Measurements from ENCODE around the gene TMCO4.
"Not testable (repeated sequence)": the region's sequence is repeated elsewhere in the genome, so short reads cannot be mapped to it uniquely, and the experiment has no call there.

Gene TMCO4

GRCh38 chr1:19799230-19800075 lies at the start of gene TMCO4:
Gene TMCO4, minus strand, starts transcription at chr1:19799916. Its CDS starts 19,158 bp downstream, at chr1:19780758.
- DNase-seq, result peak; percentile 29

DNA sequence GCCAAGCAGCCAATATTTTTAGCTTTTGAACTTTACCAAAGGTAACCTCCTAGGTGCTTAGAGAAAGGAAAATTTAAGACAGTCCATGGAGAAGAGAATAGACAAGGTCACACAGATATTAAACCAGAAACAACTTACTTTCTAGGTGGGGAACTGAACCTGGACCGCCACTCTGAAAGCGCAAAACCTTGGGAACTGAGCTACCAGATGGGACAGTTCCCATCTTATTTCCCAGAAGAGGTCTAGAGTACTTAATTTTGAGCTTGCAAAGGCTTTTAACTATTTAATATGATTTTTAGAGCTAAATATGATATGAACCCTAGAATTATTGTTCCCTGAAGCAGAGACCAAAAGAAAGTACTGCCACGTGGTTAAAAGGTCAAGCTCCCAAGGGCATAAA lies 49.6 kb upstream of the TMCO4 start:
- DNase-seq, result not testable (repeated sequence)

DNA sequence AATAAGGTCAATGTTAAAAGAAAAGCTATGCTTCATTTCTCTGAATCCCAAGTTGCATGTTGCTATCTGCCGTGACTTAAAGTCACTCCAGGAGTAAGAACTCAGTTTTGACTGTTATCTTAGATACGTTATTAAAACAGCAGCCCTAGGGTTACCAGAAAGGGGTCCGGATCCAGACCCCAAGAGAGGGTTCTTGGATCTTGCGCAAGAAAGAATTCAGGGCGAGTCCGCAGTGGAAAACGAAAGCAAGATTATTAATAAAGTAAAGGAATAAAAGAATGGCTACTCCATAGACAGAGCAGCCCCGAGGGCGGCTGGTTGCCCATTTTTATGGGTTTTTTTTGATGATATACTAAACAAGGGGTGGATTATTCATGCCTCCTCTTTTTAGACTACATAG lies 47.6 kb upstream of the TMCO4 start:
- DNase-seq, result not testable (repeated sequence)

DNA sequence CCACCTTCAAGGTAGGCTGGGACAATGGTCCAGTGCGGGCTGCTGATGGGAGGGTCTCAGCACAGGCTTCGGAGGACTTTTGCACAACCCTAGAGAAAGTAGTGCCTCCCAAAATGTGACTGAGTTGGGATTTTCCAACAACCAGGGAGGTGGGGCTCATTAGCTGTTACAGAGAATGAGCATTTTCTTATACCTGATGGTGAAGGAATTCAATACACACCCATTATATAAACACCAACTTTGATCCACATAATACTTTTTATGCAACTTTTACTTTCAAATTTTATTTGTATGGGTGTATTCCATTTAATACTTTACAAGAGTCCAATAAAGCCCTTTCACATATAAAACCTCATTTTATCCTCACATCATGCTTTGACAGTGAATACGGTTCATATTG lies 46.6 kb upstream of the TMCO4 start:
- no peak for DNase-seq

DNA sequence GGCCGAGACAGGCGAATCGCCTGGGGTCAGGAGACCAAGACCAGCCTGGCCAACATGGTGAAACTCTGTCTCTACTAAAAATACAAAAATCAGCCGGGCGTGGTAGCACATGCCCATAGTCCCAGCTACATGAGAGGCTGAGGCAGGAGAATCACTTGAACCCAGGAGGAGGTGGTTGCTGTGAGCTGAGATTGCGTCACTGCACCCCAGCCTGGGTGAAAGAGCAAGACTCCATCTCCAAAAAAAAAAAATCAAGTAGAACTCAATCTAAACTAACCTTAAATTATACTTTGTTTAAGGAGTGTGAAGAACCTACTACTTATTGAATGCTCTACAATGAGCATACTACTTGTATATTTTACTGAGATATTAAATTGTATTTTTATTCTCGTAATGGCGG lies 45.8 kb upstream of the TMCO4 start:
- no peak for DNase-seq

DNA sequence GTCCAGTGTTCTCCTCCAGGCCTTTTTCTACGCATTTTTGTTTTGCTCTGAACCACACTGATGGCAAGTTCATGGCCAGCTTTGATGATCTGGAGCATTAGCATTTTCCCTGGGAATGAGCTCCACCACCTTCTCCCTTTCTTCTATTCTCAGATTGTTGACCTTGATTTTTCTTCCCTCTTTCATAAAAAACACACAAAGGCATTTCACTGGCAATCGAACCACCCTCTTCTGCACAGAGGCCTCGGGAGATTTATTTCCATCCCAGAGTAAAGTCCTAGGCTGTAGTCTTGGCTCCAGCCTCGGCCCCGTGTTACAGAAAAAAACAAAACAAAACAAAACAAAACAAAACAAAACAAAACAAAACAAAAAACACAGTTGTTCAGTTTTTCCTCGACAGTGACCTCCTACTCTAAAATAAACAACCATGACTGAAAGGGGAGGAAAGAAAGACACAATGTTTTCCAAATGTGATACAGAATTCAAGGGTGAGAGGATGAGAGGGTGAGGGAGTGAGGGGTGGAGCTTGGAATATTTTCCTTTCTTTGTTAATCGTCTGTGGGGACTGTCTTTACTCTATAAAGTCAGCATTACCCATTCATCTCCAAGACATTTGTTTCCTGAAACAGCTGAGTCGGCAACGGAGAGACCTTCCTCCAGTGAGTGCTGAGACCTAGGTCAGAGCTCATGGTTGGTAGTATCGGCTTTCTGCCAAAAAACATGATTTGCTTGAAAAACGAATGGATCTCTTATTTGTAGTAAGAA lies 45.2 kb upstream of the TMCO4 start:
- no peak for DNase-seq

GRCh38 chr1:19840228-19840627 lies 40.5 kb upstream of the TMCO4 start:
- no peak for DNase-seq

GRCh38 chr1:19837866-19838265 lies 38.1 kb upstream of the TMCO4 start:
- no peak for DNase-seq

DNA sequence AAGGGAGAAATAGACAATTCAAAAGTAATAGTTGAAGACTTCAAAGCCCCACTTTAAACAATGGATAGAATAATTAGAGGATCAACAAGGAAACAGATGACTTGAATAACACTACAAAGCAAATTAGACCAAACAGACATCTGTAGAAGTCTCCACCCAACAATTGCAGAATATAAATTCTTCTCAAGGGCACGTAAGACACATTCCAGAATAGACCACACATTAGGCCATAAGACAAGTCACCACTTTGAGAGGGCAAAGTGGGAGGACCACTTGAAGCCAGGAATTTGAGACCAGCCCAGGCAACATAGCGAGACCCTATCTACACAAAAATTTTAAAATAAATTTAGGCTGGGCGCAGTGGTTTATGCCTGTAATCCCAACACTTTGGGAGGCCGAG lies 35.9 kb upstream of the TMCO4 start:
- DNase-seq, result no peak

DNA sequence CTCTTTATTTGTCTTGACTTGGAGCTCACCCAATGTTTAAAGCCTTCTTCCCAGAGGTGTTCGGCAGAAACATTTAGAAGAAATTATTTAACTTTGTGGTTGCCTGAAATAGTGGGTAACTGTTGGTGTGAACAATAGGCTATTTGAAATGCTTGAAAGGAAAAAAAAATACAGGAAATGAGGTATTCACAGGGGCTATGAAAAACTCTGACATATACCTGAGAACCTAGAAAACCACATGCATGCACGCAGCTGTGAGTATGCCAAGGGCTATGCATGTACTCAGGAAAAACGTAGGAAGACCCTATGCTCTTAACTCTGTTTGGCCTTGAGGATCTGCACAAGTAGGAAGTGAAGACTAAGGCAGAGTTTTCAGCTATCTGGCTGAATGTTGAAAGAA lies 31.7 kb upstream of the TMCO4 start:
- no peak for DNase-seq

DNA sequence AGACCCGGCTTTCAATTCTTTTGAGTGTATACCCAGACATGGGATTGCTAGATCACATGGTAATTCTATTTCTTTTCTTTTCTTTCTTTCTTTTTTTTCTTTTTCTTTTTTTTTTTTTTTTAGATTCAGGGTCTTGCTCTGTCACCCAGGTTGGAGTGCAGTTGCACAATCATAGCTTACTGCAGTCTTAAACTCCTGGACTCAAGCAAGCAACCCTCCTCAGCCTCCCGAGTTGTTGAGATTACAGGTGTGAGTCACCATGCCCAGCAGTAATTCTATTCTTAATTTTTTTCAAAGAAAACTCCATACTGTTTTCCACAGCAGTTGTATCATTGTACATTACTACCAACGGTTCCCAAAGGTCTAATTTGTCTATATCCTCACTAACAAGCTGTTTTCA lies 28.8 kb upstream of the TMCO4 start:
- DNase-seq, result no peak

- DNase-seq, result no peak
These were observed 25.6 kb upstream of the TMCO4 start for GRCh38 chr1:19825298-19825697.

DNA sequence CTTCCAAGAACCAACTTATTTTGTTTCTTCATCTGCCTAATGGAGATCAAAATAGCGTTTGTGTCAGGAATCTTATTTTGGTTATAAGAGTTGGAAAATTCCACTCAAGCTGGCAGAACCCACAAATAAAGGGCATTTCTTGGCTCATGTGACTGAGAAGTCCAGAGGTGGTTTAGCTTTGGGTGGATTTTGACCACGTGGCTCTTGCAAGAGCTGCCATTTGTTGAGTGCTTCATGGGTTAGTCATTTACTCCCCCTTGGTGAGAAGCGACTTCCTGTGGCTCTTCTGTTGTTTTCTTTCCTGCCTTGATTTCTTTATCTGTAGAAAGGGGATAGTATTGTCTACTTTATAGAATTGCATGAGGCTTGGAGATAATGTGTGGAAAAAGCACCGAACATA lies 24.8 kb upstream of the TMCO4 start:
- DNase-seq, result no peak

DNA sequence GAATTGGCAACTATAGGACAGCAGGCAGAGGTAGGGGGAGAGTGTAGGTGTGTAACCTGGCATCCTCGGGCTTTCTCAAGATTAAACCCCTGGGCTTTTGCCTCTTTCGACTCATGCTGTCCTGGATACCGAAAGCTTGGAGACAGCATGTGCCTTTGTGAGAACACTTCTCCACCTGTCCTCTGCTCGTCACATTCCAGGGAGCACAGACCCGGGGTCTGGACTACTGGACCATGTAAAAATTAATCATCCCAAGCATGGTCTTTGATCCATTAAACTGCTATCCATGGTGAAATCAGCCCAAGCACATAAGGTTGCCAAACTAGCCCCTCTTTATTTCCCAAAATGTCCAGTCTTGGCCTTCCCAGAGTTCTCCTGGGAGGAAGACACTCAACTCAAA lies 24.3 kb upstream of the TMCO4 start:
- no peak for DNase-seq

DNA sequence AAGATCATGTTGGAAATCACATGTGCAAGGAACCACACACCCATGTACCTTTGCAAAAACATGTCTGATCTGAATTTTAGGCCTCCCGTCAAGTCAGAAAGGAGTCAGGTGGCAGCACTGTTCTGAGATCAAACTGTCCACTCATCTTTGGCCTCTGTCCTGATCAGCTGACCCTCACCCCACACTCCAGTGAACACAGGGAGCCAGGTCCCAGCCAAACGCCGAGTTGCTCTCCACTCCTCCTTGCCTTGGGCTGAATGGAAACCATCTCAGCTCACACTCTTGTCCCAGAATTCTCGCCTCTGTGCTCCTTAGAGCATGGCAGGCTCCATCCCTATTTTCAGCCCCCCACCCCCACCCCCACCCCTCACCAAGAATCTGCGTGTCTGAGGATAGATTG lies 20.0 kb upstream of the TMCO4 start:
- no peak for DNase-seq

- no peak for DNase-seq
These were observed 18.6 kb upstream of the TMCO4 start for GRCh38 chr1:19818324-19818723.

GRCh38 chr1:19817160-19817559 lies 17.4 kb upstream of the TMCO4 start:
- no peak for DNase-seq

DNA sequence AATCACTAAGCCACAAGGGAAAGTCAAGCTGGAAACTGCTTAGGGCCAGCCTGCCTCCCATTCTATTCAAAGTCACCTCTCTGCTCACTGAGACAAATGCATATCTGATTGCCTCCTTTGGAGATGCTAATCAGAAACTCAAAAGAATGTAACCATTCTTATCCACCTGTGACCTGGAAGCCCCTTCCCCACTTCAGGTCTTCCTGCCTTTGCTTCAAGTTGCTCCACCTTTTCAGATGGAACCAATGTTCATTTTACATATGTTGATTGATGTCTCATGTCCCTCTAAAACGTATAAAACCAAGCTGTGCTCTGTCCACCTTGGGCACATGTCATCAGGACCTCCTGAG lies 17.0 kb upstream of the TMCO4 start:
- not testable (repeated sequence) for DNase-seq

- DNase-seq, result peak; percentile 56
These were observed 16.4 kb upstream of the TMCO4 start for GRCh38 chr1:19815801-19816736.

DNA sequence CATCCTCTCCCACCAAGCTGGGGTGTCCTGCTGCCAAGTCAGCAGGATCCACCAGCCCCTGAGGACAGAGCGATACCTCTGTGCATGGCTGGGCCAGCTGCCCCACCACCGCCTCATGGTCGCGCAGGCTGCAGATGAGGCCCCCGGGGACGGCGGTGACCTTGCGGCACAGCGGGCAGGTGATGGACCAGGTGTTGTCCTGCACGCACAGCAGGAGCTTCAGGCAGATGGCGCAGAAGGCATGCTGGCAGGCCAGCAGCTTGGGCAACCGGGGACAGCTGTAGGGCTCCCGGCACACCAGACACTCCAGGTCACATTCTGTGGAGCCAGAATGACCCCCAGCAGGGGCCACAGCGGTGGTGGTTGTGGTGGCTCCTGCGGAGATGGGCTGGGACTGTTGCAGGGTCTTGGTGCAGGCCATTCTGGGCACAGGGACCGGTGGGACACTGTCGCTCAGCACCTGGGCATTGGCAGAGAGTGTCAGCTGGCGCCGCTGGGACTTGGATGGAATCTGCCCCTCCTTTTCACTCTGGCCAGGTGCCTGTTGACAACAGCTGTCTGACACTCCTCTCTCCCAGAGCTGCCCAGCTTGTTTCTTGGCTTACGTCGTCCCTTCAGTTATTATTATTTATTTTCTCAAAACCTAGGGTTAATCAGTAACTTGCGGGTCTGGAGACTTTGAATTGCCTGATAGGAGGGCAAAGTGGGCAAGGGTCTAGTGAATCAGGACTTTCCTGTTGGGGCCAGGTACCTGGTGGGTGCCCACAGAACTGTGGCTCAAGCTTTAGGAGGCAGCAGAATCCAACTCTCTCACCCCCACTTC lies 15.2 kb upstream of the TMCO4 start, which contains the start of gene RNF186:
RNF186 (minus strand) TSS at position 603 of the 823 bp plus-strand sequence; CDS start at position 421, 182 bp downstream.
- peak; percentile 63 for DNase-seq

GRCh38 chr1:19814244-19814661 lies 14.5 kb upstream of the TMCO4 start:
- no peak for DNase-seq

- DNase-seq, result no peak
These were observed 13.9 kb upstream of the TMCO4 start for GRCh38 chr1:19813643-19813960.
